GM18517 (cell line): ENCODE data around the gene MRPS6.

Experiments
- ATAC-seq: cut with Tn5 transposase; IDR thresholded peaks from one replicate; pipeline ENCODE4 v1.9.1; 2021; ENCODE audit warnings: mild to moderate bottlenecking, moderate library complexity; ENCODE audit not compliant: unreplicated experiment

MRPS6 gene

GRCh38 chr21:34131586-34131985 lies 58.2 kb downstream of the MRPS6 start:
- no peak for ATAC-seq

- ATAC-seq = no peak
These were observed 58.8 kb downstream of the MRPS6 start for GRCh38 chr21:34132202-34132601.

- ATAC-seq = no peak
These were observed 59.5 kb downstream of the MRPS6 start for GRCh38 chr21:34132926-34133325.

- no peak for ATAC-seq
These were observed 60.0 kb downstream of the MRPS6 start for GRCh38 chr21:34133392-34133791.

- no peak for ATAC-seq
These were observed 60.4 kb downstream of the MRPS6 start for GRCh38 chr21:34133802-34134201.

GRCh38 chr21:34135330-34135729 lies 62.0 kb downstream of the MRPS6 start:
- no peak for ATAC-seq

- ATAC-seq = no peak
These were observed 68.0 kb downstream of the MRPS6 start for GRCh38 chr21:34141373-34141772.

- no peak for ATAC-seq
These were observed 70.4 kb downstream of the MRPS6 start for GRCh38 chr21:34143685-34144182.

- no peak for ATAC-seq
These were observed 70.8 kb downstream of the MRPS6 start for GRCh38 chr21:34144224-34144623.

- ATAC-seq = no peak
These were observed 74.5 kb downstream of the MRPS6 start for GRCh38 chr21:34147792-34148418.

- ATAC-seq = no peak
These were observed 75.0 kb downstream of the MRPS6 start for GRCh38 chr21:34148419-34148804.

- ATAC-seq = no peak
These were observed 75.6 kb downstream of the MRPS6 start for GRCh38 chr21:34148826-34149558.

GRCh38 chr21:34152500-34152899 lies 79.1 kb downstream of the MRPS6 start:
- no peak for ATAC-seq

- ATAC-seq = no peak
These were observed 81.5 kb downstream of the MRPS6 start for GRCh38 chr21:34154878-34155277.

- ATAC-seq = no peak
These were observed 83.6 kb downstream of the MRPS6 start for GRCh38 chr21:34156957-34157356.

GRCh38 chr21:34157521-34157920 lies 84.1 kb downstream of the MRPS6 start:
- ATAC-seq = no peak

GRCh38 chr21:34158866-34159835 lies 85.8 kb downstream of the MRPS6 start:
- ATAC-seq = no peak

GRCh38 chr21:34166468-34166867 lies 93.1 kb downstream of the MRPS6 start:
- no peak for ATAC-seq

- no peak for ATAC-seq
These were observed 97.5 kb downstream of the MRPS6 start for GRCh38 chr21:34170886-34171285.

GRCh38 chr21:34174470-34174869 lies 101.1 kb downstream of the MRPS6 start:
- no peak for ATAC-seq

- no peak for ATAC-seq
These were observed 103.1 kb downstream of the MRPS6 start for GRCh38 chr21:34176448-34176847.
